HepG2 (cell line): ENCODE data around the gene SGSH. TPM values are rescaled to one million over a fixed set of nuclear protein-coding genes. Genes with fewer than 3 reads are reported as not detected.

Experiments
- ARNT ChIP-seq: fragments of 450-650 bp; IDR thresholded peaks from 2 replicates; pipeline ENCODE4 v1.6.1; 2017
- FOXC1 ChIP-seq: sonication (generic); formaldehyde crosslinking; IDR thresholded peaks from 2 replicates; pipeline ENCODE4 v1.8.0; 2022; ENCODE audit warnings: mild to moderate bottlenecking, missing genetic modification reagents, borderline replicate concordance
- GRHL1 ChIP-seq: sonication (generic); formaldehyde crosslinking; conservative IDR thresholded peaks from 2 replicates; pipeline ENCODE4 v1.8.0; 2022; ENCODE audit warnings: missing genetic modification reagents
- HCFC1 ChIP-seq: fragments of 150-350 bp; IDR thresholded peaks from 2 replicates; pipeline ENCODE4 v1.6.1; 2014; ENCODE audit warnings: low read depth, low read length
- JUN ChIP-seq: sonication (generic); formaldehyde crosslinking; IDR thresholded peaks from 2 replicates; pipeline ENCODE4 v1.4.0; 2020; ENCODE audit warnings: mild to moderate bottlenecking, missing genetic modification reagents
- MATR3 ChIP-seq: sonication (generic); formaldehyde crosslinking; IDR thresholded peaks from 2 replicates; pipeline ENCODE4 v1.4.0; 2020; ENCODE audit warnings: missing genetic modification reagents
- NFAT5 ChIP-seq: sonication (generic); formaldehyde crosslinking; IDR thresholded peaks from 2 replicates; pipeline ENCODE4 v1.4.0; 2020; ENCODE audit warnings: missing genetic modification reagents
- RXRB ChIP-seq: IDR thresholded peaks from 2 replicates; pipeline ENCODE4 v1.6.1; 2016; ENCODE audit warnings: borderline replicate concordance, missing genetic modification reagents, missing compliant biosample characterization
- SALL1 ChIP-seq: sonication (generic); formaldehyde crosslinking; IDR thresholded peaks from 2 replicates; pipeline ENCODE4 v1.8.0; 2022; ENCODE audit warnings: mild to moderate bottlenecking, missing genetic modification reagents
- SIN3A ChIP-seq: IDR thresholded peaks from 2 replicates; pipeline ENCODE4 v1.6.1; 2011; ENCODE audit warnings: low read depth, mild to moderate bottlenecking, control low read depth, low read length, borderline replicate concordance
- SOX5 ChIP-seq: IDR thresholded peaks from 2 replicates; pipeline ENCODE4 v1.6.1; 2016; ENCODE audit warnings: borderline replicate concordance
- ZBTB42 ChIP-seq: sonication (generic); formaldehyde crosslinking; IDR thresholded peaks from 2 replicates; pipeline ENCODE4 v1.5.0; 2020; ENCODE audit warnings: mild to moderate bottlenecking, missing genetic modification reagents
- ZNF10 ChIP-seq: sonication (generic); formaldehyde crosslinking; IDR thresholded peaks from 2 replicates; pipeline ENCODE4 v1.4.0; 2020; ENCODE audit warnings: mild to moderate bottlenecking, low read depth, missing genetic modification reagents, borderline replicate concordance
- ZNF460 ChIP-seq: sonication (generic); formaldehyde crosslinking; IDR thresholded peaks from 2 replicates; pipeline ENCODE4 v1.5.1; 2020; ENCODE audit warnings: missing genetic modification reagents, mild to moderate bottlenecking, borderline replicate concordance
- ZNF704 ChIP-seq: sonication (generic); formaldehyde crosslinking; IDR thresholded peaks from 2 replicates; pipeline ENCODE4 v1.8.1; 2023; ENCODE audit warnings: mild to moderate bottlenecking, inconsistent platforms, moderate library complexity, missing genetic modification reagents, borderline replicate concordance
- ZNF768 ChIP-seq: sonication (generic); formaldehyde crosslinking; IDR thresholded peaks from 2 replicates; pipeline ENCODE4 v1.4.0; 2020; ENCODE audit warnings: missing genetic modification reagents
- polyA plus RNA-seq, 8 experiments: library from polyadenylated mRNA; depleted of rRNA in 3 of 8; stranded (reverse) in 7 of 8; unstranded in 1 of 8; fragments of >200 nt; fragmentation: Illumina TruSeq in 4 of 8; extraction: Trizol in 4 of 8; gene quantifications; 2 replicates each; pipeline versions ENCODE4 v1.2.1 to v1.2.3, GENCODE V29; 2011 to 2016; ENCODE audit warnings: low read depth in 4 of 8, missing spikeins in 1 of 8, mixed read lengths in 1 of 8; ENCODE audit not compliant: insufficient read depth in 1 of 8
- total RNA-seq, 5 experiments: library from RNA; depleted of rRNA; stranded (reverse); fragments of >200 nt; fragmentation: Illumina TruSeq; extraction: Trizol; gene quantifications; 2 replicates each; pipeline ENCODE4 v1.2.3, GENCODE V29; 2016; ENCODE audit warnings: low read depth in 1 of 5
- TF ChIP-seq, protein P1 (sequence below): IDR thresholded peaks from 2 replicates; pipeline ENCODE4 v1.6.1; 2016; ENCODE audit warnings: control low read depth
- TF ChIP-seq, protein P2 (sequence below): sonication (generic); formaldehyde crosslinking; IDR thresholded peaks from 2 replicates; pipeline ENCODE4 v1.4.0; 2020; ENCODE audit warnings: mild to moderate bottlenecking, missing genetic modification reagents

SGSH gene
- total and polyA plus RNA-seq, 2 of the 13 experiments (the other 11 are each of a cell fraction or from before 2014, with no cell fraction given), result 12.2 to 17.6 TPM

DNA sequence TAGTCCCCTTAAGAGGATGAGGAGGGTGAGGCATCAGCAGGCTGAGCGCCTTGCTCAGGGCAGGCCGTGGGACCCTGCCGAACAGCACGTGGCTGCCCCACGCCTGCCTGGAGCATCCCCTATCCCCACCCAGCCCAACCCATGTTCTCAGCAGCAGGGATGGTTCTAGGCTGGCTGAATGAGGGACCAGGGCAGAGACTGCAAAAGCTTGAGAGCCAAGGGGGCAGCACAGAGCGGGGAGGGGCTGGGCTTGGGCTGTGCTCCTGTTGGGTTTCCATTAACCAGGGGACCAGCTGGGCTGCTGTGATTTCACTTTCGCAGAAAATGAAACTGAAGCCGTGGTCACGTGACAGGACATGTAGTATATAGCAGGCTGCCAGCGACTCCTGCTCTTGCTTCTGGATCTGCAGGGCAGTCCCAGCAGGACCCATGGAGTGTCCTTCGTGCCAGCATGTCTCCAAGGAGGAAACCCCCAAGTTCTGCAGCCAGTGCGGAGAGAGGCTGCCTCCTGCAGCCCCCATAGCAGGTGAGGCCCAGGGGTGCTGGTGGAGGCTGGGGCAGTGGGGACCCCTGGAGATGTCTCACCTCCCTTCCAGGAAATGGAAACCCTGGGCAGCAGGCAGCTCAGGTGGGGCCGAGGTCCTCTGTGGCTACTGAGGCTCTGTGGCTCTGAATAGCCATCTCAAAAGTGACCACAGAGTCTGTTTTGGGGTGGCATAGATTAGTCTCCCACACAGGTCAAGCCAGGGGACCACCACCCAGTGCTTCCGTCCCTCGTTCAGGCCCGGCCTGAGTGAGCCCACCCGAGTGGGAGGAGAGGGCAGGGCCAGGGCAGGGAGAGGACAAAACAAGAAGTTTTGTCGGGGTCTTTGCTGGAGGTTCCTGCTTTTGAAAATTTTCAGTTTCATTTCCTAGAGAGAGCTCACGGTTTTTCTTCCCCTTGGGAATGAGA is 43.4 kb upstream of the SGSH start (continued):
- TF ChIP-seq NFAT5 (CRISPR knock-in tag) (no peak), FOXC1 (CRISPR knock-in tag) (no peak; the same call in 1 of the 2 replicates), SALL1 (CRISPR knock-in tag) (no peak; the same call in none of the 2 replicates), ZNF460 (CRISPR knock-in tag) (no peak), MATR3 (CRISPR knock-in tag) (0 out of 2 replicates have a peak, but pooled peaks have one; percentile 54), SIN3A (peak; percentile 81), ZBTB42 (CRISPR knock-in tag) (peak; percentile 62; the same call in 1 of the 2 replicates), RXRB (peak; percentile 64; the same call in 1 of the 2 replicates), ZNF768 (no peak), ZNF704 (no peak), HCFC1 (no peak), GRHL1 (CRISPR knock-in tag) (no peak), ZNF10 (no peak), ARNT (no peak), JUN (CRISPR knock-in tag) (no peak), SOX5 (CRISPR knock-in tag) (peak; percentile 50; the same call in 1 of the 2 replicates)
- TF ChIP-seq, protein P1, sequence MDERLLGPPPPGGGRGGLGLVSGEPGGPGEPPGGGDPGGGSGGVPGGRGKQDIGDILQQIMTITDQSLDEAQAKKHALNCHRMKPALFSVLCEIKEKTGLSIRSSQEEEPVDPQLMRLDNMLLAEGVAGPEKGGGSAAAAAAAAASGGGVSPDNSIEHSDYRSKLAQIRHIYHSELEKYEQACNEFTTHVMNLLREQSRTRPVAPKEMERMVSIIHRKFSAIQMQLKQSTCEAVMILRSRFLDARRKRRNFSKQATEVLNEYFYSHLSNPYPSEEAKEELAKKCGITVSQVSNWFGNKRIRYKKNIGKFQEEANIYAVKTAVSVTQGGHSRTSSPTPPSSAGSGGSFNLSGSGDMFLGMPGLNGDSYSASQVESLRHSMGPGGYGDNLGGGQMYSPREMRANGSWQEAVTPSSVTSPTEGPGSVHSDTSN (CRISPR knock-in tag), result no peak
- TF ChIP-seq, protein P2, sequence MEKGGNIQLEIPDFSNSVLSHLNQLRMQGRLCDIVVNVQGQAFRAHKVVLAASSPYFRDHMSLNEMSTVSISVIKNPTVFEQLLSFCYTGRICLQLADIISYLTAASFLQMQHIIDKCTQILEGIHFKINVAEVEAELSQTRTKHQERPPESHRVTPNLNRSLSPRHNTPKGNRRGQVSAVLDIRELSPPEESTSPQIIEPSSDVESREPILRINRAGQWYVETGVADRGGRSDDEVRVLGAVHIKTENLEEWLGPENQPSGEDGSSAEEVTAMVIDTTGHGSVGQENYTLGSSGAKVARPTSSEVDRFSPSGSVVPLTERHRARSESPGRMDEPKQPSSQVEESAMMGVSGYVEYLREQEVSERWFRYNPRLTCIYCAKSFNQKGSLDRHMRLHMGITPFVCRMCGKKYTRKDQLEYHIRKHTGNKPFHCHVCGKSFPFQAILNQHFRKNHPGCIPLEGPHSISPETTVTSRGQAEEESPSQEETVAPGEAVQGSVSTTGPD (CRISPR knock-in tag), result no peak
